GM19351 (cell line): Measurements from ENCODE around the gene GOLGA8J.
"Not testable (repeated sequence)": the region's sequence is repeated elsewhere in the genome, so short reads cannot be mapped to it uniquely, and the experiment has no call there.

Experiments used
- ATAC-seq: cut with Tn5 transposase; IDR thresholded peaks from one replicate; pipeline ENCODE4 v1.9.1; 2021; ENCODE audit warnings: mild to moderate bottlenecking, moderate library complexity; ENCODE audit not compliant: unreplicated experiment

Gene GOLGA8J

GRCh38 chr15:30072630-30073029, 10.1 kb upstream of the GOLGA8J start:
- no peak for ATAC-seq

- ATAC-seq: no peak
Measured at GRCh38 chr15:30073915-30074314, 8.8 kb upstream of the GOLGA8J start.

DNA sequence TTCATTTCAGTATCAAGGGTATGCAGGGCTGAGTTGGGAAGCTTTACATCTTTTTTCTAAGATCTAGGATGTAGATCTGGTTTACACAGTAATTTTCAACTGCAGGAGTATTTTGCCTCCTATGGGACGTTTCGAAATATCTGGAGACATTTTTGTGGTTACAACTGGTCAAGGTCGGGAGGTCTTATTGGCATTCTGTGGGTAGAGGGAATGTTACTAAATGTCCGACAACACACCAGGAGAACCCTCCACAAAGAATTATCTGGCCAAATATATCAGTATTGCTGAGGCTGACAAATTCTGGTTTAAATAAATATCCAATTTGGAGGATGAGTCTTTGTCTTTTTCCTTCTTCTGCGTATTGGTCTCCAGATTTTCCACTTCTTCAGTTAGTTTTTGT, 1.9 kb upstream of the GOLGA8J start:
- not testable (repeated sequence) for ATAC-seq

DNA sequence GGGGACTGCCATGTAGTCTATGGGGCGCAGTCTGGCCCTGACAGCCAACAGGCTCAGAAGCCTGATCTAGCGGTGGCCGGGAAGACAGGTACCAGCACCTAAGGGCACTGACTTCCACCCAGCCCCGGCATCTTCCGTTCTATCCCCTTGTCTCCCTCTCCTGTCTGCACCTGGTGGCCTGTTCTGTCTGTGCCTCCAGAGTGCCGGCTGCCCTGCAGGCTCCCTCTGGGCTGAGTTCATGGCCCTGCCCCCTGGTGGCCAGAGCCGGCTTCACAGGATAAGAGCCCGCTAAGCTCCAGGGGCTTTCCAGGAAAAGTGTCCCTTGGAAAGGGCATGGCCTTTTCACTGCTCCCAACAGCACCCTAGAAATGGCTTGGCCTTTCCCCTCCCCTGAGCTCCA, 15.1 kb downstream of the GOLGA8J start:
- ATAC-seq: peak; percentile 45

DNA sequence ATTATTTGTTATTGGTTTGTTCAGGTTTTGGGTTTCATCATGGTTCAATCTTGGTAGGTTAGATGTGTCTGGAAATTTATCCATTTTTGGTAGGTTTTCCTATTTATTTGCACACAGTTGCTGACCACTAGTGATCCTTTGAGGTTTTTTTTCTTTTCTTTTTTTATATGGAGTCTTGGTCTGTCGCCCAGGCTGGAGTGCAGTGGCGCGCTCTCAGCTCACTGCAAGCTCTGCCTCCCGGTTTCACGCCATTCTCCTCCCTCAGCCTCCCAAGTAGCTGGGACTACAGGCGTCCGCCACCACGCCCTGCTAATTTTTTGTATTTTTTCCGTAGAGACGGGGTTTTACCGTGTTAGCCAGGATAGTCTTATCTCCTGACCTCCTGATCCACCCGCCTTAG, 20.1 kb downstream of the GOLGA8J start:
- ATAC-seq: not testable (repeated sequence)

DNA sequence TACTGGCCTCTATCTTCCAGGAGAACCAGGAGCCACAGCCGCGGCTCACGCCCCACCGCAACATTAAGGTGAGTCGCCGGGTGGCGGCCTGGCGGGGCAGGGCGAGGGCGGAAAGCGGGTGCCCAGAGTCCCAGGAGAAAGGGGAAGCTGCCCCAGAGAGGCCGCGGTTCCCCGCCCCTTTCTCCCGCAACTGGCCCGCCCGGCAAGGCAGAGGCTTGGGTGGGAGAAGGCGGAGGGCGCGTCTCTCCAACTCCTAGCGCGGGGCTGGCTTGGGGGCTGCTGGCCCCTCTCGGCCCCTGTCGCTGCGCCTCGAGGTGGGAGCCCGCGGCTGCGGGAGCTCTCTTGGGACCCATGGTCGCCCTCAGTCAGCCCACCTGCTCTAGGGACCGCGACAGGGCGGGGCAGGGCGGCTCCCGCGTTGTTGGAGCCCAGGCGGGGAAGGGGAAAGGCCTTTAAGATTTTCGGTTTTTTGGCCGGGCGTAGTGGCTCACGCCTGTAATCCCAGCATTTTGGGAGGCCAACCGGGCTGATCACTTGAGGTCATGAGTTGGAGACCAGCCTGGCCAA, 21.3 kb downstream of the GOLGA8J start:
- ATAC-seq: not testable (repeated sequence)

DNA sequence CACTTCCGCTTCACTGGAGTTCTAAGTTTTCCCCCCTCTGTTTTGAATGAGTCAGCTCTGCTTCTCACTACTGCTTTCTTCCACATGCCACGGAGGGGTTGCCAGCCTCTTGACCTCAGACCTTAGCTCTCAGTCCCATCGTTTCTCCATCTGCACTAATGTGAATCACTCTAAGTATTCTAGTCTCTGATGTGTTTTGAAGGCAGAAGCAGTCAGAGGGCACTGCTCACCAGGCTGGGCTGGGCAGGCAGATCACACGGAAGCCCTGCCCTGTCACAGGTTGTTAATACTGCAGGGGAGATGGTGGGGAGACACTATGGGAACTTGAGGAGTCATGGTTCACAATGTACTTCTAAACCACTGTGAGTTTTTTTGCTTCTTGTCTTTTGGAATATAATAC, 27.8 kb downstream of the GOLGA8J start:
- ATAC-seq: not testable (repeated sequence)

GRCh38 chr15:30130066-30130465, 47.3 kb downstream of the GOLGA8J start:
- not testable (repeated sequence) for ATAC-seq

GRCh38 chr15:30134751-30135150, 52.0 kb downstream of the GOLGA8J start, which contains the start of gene GOLGA8T:
Gene GOLGA8T, plus strand, starts transcription at chr15:30135051. Its CDS starts 98 bp downstream, at chr15:30135149.
- not testable (repeated sequence) for ATAC-seq
